Right lobe of liver (tissue), 4 donors: ENCODE results near the gene PHF2.

Experiments used
- POLR2A ChIP-seq: fragments of 450-650 bp; IDR thresholded peaks from one replicate; pipeline ENCODE4 v1.6.1; 2017; ENCODE audit warnings: antibody characterized with exemption, mild to moderate bottlenecking
- TF ChIP-seq, protein P1 (sequence below), 4 donors: fragments of 200-600 bp in 3 of 4; fragments of 450-650 bp in 1 of 4; IDR thresholded peaks; one replicate each; pipeline versions ENCODE4 v1.5.1 to v1.8.0; 2016 to 2022; ENCODE audit warnings: antibody characterized with exemption in 4 of 4, mild to moderate bottlenecking in 2 of 4
- donor health status: DM: no; HTN: no; CAD: no.
- donor health status: DM: no; HTN: no; CAD: no.
- donor health status: DM: no; HTN: yes; CAD: no.

DNA sequence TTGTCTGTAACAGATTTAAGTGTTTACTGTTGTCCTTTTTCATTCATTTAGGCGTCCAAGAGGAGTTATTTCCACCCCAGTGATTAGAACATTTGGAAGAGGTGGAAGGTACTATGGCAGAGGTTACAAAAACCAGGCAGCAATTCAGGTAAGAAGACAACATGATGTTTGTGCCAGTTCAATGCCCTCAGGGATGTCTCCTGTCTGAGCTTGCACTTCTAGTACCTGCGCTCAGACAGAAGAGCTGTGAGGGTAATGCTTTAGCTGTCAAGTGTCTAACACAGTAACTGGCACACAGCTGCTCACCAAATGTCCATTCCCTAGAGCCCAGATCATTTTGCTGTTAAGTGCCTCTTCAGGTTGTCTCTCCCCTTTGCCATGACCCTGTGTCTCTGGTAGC, 14.2 kb upstream of the PHF2 start:
- no peak for TF ChIP-seq POLR2A
- TF ChIP-seq, protein P1, sequence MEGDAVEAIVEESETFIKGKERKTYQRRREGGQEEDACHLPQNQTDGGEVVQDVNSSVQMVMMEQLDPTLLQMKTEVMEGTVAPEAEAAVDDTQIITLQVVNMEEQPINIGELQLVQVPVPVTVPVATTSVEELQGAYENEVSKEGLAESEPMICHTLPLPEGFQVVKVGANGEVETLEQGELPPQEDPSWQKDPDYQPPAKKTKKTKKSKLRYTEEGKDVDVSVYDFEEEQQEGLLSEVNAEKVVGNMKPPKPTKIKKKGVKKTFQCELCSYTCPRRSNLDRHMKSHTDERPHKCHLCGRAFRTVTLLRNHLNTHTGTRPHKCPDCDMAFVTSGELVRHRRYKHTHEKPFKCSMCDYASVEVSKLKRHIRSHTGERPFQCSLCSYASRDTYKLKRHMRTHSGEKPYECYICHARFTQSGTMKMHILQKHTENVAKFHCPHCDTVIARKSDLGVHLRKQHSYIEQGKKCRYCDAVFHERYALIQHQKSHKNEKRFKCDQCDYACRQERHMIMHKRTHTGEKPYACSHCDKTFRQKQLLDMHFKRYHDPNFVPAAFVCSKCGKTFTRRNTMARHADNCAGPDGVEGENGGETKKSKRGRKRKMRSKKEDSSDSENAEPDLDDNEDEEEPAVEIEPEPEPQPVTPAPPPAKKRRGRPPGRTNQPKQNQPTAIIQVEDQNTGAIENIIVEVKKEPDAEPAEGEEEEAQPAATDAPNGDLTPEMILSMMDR (IDR thresholded peaks at IDR 0.05): no peak
